Lung (tissue), 12 donors: ENCODE data around the gene TC2N. TPM values are rescaled to one million over a fixed set of nuclear protein-coding genes. Genes with fewer than 3 reads are reported as not detected.

ENCODE experiments used
- ATAC-seq: fragments of 200-7000 bp; cut with Tn5 transposase; one replicate; pipeline ENCODE4 v1.9.1; 2020; ENCODE audit warnings: moderate number of reproducible peaks; ENCODE audit not compliant: insufficient read depth, low FRiP score
- DNase-seq, 3 donors: peaks; one replicate each; pipeline ENCODE4 v3.0.0-alpha.2; 2013 to 2017
- H3K27ac ChIP-seq, 2 donors: one replicate each; pipeline ENCODE4 v1.5.1; 2013; ENCODE audit warnings: mild to moderate bottlenecking in 2 of 2, moderate library complexity in 2 of 2, control low read depth in 1 of 2, inconsistent platforms in 1 of 2, low read depth in 1 of 2, low read length in 1 of 2
- H3K27me3 ChIP-seq, 3 donors: one replicate each; pipeline ENCODE4 v1.5.1; 2013; ENCODE audit warnings: low read length in 2 of 3; ENCODE audit not compliant: control insufficient read depth in 3 of 3, insufficient read depth in 3 of 3
- H3K36me3 ChIP-seq, 4 donors: one replicate each; pipeline ENCODE4 v1.5.1; 2013; ENCODE audit warnings: low read length in 4 of 4, mild to moderate bottlenecking in 1 of 4, moderate library complexity in 1 of 4; ENCODE audit not compliant: control insufficient read depth in 4 of 4, insufficient read depth in 4 of 4
- H3K4me1 ChIP-seq, 5 donors: one replicate each; pipeline ENCODE4 v1.5.1; 2013; ENCODE audit warnings: low read length in 5 of 5, mild to moderate bottlenecking in 2 of 5, moderate library complexity in 1 of 5; ENCODE audit not compliant: control insufficient read depth in 5 of 5, insufficient read depth in 5 of 5
- H3K4me3 ChIP-seq: one replicate; pipeline ENCODE4 v1.5.1; 2013; ENCODE audit warnings: mild to moderate bottlenecking, control low read depth, moderate library complexity
- H3K9ac ChIP-seq, 2 donors: one replicate each; pipeline ENCODE4 v1.5.1; 2013; ENCODE audit warnings: low read length in 2 of 2, control low read depth in 1 of 2; ENCODE audit not compliant: insufficient read depth in 1 of 2
- H3K9me3 ChIP-seq, 4 donors: one replicate each; pipeline ENCODE4 v1.5.1; 2013; ENCODE audit warnings: low read length in 3 of 4, mild to moderate bottlenecking in 1 of 4, moderate library complexity in 1 of 4; ENCODE audit not compliant: control insufficient read depth in 4 of 4, insufficient read depth in 3 of 4
- WGBS, 2 donors: extraction: QIAGEN DNeasy Blood & Tissue Kit; methylation state at CpG; one replicate each; pipeline ENCODE4 v1.1.7; 2013; 5-methylcytosine and 5-hydroxymethylcytosine counted together
- polyA plus RNA-seq, 2 donors: library from polyadenylated mRNA; stranded (reverse); fragments of 200-250 nt; gene quantifications; one replicate each; pipeline ENCODE4 v1.2.1, GENCODE V29; 2013
- total RNA-seq, 2 donors: library from RNA; depleted of rRNA in 1 of 2; stranded (reverse); fragments of >200 nt in 1 of 2; gene quantifications; one replicate each; pipeline ENCODE4 v1.2.1, GENCODE V29; 2014 to 2021
- TF ChIP-seq, protein P1 (sequence below): IDR thresholded peaks from 2 replicates; pipeline ENCODE4 v1.5.1; 2012; ENCODE audit warnings: mild to moderate bottlenecking; ENCODE audit errors: control extremely low read depth, extremely low read depth
- donor health status: control.
- donor health status: control.
- donor health status: Bipolar disorder and iron deficiency.
- donor health status: healthy.
- donor health status: DM: yes; HTN: yes; CAD: no.

Gene TC2N
- total and polyA plus RNA-seq, 4 donors, result 20.4 to 128 (median 43.9) TPM

GRCh38 chr14:91796617-91797347 is 70.6 kb downstream of the TC2N start:
- Histone ChIP-seq H3K9me3 (no peaks in the 10 kb centered on the region), H3K4me1 (no peaks in the 10 kb centered on the region), H3K4me3 (no peak overlapping the region), H3K36me3 (no peaks in the 10 kb centered on the region), H3K9ac (no peak overlapping the region), H3K27ac (no peak overlapping the region), H3K27me3 (no peaks in the 10 kb centered on the region)
- WGBS, 2 donors, result 92 to 100% methylated on average over 1 of the region's 1 CpG
- peak in 1 of 3 donors; percentile 4 for DNase-seq
- no peak for ATAC-seq
- TF ChIP-seq, protein P1, sequence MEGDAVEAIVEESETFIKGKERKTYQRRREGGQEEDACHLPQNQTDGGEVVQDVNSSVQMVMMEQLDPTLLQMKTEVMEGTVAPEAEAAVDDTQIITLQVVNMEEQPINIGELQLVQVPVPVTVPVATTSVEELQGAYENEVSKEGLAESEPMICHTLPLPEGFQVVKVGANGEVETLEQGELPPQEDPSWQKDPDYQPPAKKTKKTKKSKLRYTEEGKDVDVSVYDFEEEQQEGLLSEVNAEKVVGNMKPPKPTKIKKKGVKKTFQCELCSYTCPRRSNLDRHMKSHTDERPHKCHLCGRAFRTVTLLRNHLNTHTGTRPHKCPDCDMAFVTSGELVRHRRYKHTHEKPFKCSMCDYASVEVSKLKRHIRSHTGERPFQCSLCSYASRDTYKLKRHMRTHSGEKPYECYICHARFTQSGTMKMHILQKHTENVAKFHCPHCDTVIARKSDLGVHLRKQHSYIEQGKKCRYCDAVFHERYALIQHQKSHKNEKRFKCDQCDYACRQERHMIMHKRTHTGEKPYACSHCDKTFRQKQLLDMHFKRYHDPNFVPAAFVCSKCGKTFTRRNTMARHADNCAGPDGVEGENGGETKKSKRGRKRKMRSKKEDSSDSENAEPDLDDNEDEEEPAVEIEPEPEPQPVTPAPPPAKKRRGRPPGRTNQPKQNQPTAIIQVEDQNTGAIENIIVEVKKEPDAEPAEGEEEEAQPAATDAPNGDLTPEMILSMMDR, result no peak

GRCh38 chr14:91793704-91794103 is 73.6 kb downstream of the TC2N start:
- TF ChIP-seq, protein P1, result no peak
- no peak for DNase-seq
- H3K36me3 ChIP-seq, result no peaks in the 10 kb centered on the region
- no peaks in the 10 kb centered on the region for H3K27me3 ChIP-seq
- WGBS, 2 donors, result 84 to 90% methylated on average over 4 of the region's 4 CpGs
- H3K4me3 ChIP-seq, result no peak overlapping the region
- H3K4me1 ChIP-seq, result no peaks in the 10 kb centered on the region
- no peak overlapping the region for H3K9ac ChIP-seq
- no peak for ATAC-seq
- H3K9me3 ChIP-seq, result no peaks in the 10 kb centered on the region
- no peak overlapping the region for H3K27ac ChIP-seq

DNA sequence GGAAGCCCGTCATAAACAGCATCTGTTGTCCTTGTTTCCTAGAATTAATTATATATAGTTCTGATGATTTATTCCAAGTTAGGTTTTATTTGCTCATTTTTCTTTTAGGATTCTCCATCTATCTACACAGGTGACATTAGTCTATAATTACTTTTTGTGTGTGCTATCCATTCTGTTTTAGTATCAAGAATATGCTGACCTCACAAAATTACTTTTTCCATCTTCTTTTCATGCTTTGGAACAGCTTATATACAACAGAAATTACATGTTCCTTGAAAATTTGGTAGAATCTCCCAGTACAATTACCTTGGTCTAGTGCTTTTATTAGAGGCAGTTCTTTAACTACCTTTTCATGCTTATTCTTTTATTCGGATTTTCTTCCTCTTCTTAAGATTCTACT is 81.1 kb downstream of the TC2N start:
- WGBS, 2 donors, result 92 to 94% methylated on average over 2 of the region's 2 CpGs
- no peaks in the 10 kb centered on the region for H3K9me3 ChIP-seq
- H3K4me1 ChIP-seq, result no peaks in the 10 kb centered on the region
- DNase-seq (no peak), ATAC-seq (no peak)
- no peaks in the 10 kb centered on the region for H3K36me3 ChIP-seq
- H3K27me3 ChIP-seq, result no peaks in the 10 kb centered on the region
- no peak overlapping the region for H3K9ac ChIP-seq
- TF ChIP-seq, protein P1, result no peak
- no peak overlapping the region for H3K4me3 ChIP-seq
- no peak overlapping the region for H3K27ac ChIP-seq
